ENCODE results near the gene MIB1.

MIB1 gene

GRCh38 chr18:21858544-21858943, 118.0 kb downstream of the MIB1 start:
- POLR2A ChIA-PET: no interaction called here
- H3K4me3 ChIP-seq (ENCODE audit: control insufficient read depth in 1 of 7, extremely low read depth in 1 of 7, insufficient read depth in 4 of 7, low read depth in 2 of 7, low read length in 6 of 7): no peak overlapping the region
- H3K9me3 ChIP-seq (ENCODE audit: control extremely low read depth in 1 of 5, control insufficient read depth in 4 of 5, insufficient read depth in 2 of 5, low read depth in 1 of 5, low read length in 4 of 5): peaks cover 0 to 3% (median 0%) of the 10 kb centered on the region in 5 experiments
- H3K27me3 ChIP-seq (replicated peaks in 2 of 5; ENCODE audit: control insufficient read depth in 4 of 5, insufficient read depth in 5 of 5, low read length in 4 of 5): no peaks in the 10 kb centered on the region
- peaks cover 16 to 51% (median 35%) of the 10 kb centered on the region in 4 experiments for H3K36me3 ChIP-seq (ENCODE audit: control insufficient read depth in 4 of 4, insufficient read depth in 4 of 4, low read length in 3 of 4)
- no peak for DNase-seq
- no CpG with 5 or more reads among the region's 1 CpG for WGBS (ENCODE audit: insufficient coverage)
- peaks cover 0 to 1% (median under 1%) of the 10 kb centered on the region in 4 experiments for H3K4me1 ChIP-seq (ENCODE audit: control extremely low read depth in 1 of 4, control insufficient read depth in 4 of 4, insufficient read depth in 4 of 4, low read length in 3 of 4)
- no peak overlapping the region for H3K27ac ChIP-seq (ENCODE audit: insufficient read depth in 1 of 2, low read depth in 1 of 2, low read length in 2 of 2, poor library complexity in 1 of 2, severe bottlenecking in 2 of 2)
- CTCF ChIA-PET: no interaction called here

- DNase-seq: peak; percentile 9 to 66 (median 34)
- CTCF ChIA-PET: no interaction called here
- 66% methylated on average over 5 of the region's 5 CpGs for WGBS (ENCODE audit: insufficient coverage)
- Histone ChIP-seq H3K27me3 (replicated peaks in 2 of 5; ENCODE audit: control insufficient read depth in 4 of 5, insufficient read depth in 5 of 5, low read length in 4 of 5) (no peaks in the 10 kb centered on the region), H3K4me3 (ENCODE audit: control insufficient read depth in 1 of 7, extremely low read depth in 1 of 7, insufficient read depth in 4 of 7, low read depth in 2 of 7, low read length in 6 of 7) (no peak overlapping the region), H3K27ac (ENCODE audit: insufficient read depth in 1 of 2, low read depth in 1 of 2, low read length in 2 of 2, poor library complexity in 1 of 2, severe bottlenecking in 2 of 2) (no peak overlapping the region), H3K36me3 (ENCODE audit: control insufficient read depth in 4 of 4, insufficient read depth in 4 of 4, low read length in 3 of 4) (peaks cover 9 to 40% (median 21%) of the 10 kb centered on the region in 4 experiments), H3K4me1 (ENCODE audit: control extremely low read depth in 1 of 4, control insufficient read depth in 4 of 4, insufficient read depth in 4 of 4, low read length in 3 of 4) (peaks cover 0 to 7% (median 0%) of the 10 kb centered on the region in 4 experiments), H3K9me3 (ENCODE audit: control extremely low read depth in 1 of 5, control insufficient read depth in 4 of 5, insufficient read depth in 2 of 5, low read depth in 1 of 5, low read length in 4 of 5) (peaks cover 0 to 3% (median 0%) of the 10 kb centered on the region in 5 experiments)
- POLR2A ChIA-PET: no interaction called here
Observed at GRCh38 chr18:21864386-21864785, 123.8 kb downstream of the MIB1 start.

GRCh38 chr18:21865043-21865442, 124.5 kb downstream of the MIB1 start:
- ChIA-PET CTCF (no interaction called here), POLR2A (no interaction called here)
- peak in 1 of 3 donors; percentile 6 for DNase-seq

GRCh38 chr18:21868770-21869169, 128.2 kb downstream of the MIB1 start:
- Histone ChIP-seq H3K27me3 (replicated peaks in 2 of 5; ENCODE audit: control insufficient read depth in 4 of 5, insufficient read depth in 5 of 5, low read length in 4 of 5) (no peaks in the 10 kb centered on the region), H3K9me3 (ENCODE audit: control extremely low read depth in 1 of 5, control insufficient read depth in 4 of 5, insufficient read depth in 2 of 5, low read depth in 1 of 5, low read length in 4 of 5) (no peaks in the 10 kb centered on the region), H3K27ac (ENCODE audit: insufficient read depth in 1 of 2, low read depth in 1 of 2, low read length in 2 of 2, poor library complexity in 1 of 2, severe bottlenecking in 2 of 2) (no peak overlapping the region), H3K36me3 (ENCODE audit: control insufficient read depth in 4 of 4, insufficient read depth in 4 of 4, low read length in 3 of 4) (peaks cover 3 to 11% (median 7%) of the 10 kb centered on the region in 4 experiments), H3K4me1 (ENCODE audit: control extremely low read depth in 1 of 4, control insufficient read depth in 4 of 4, insufficient read depth in 4 of 4, low read length in 3 of 4) (peaks cover 0 to 7% (median 0%) of the 10 kb centered on the region in 4 experiments), H3K4me3 (ENCODE audit: control insufficient read depth in 1 of 7, extremely low read depth in 1 of 7, insufficient read depth in 4 of 7, low read depth in 2 of 7, low read length in 6 of 7) (no peak overlapping the region)
- POLR2A ChIA-PET: no interaction called here
- no CpG with 5 or more reads among the region's 4 CpGs for WGBS (ENCODE audit: insufficient coverage)
- DNase-seq: no peak
- CTCF ChIA-PET: no interaction called here

More at GRCh38 chr18:21865043-21865442, 124.5 kb downstream of the MIB1 start:
- WGBS (ENCODE audit: insufficient coverage): 80% methylated on average over 1 of the region's 2 CpGs
- Histone ChIP-seq H3K27me3 (replicated peaks in 2 of 5; ENCODE audit: control insufficient read depth in 4 of 5, insufficient read depth in 5 of 5, low read length in 4 of 5) (no peaks in the 10 kb centered on the region), H3K27ac (ENCODE audit: insufficient read depth in 1 of 2, low read depth in 1 of 2, low read length in 2 of 2, poor library complexity in 1 of 2, severe bottlenecking in 2 of 2) (no peak overlapping the region), H3K4me1 (ENCODE audit: control extremely low read depth in 1 of 4, control insufficient read depth in 4 of 4, insufficient read depth in 4 of 4, low read length in 3 of 4) (peaks cover 0 to 7% (median 0%) of the 10 kb centered on the region in 4 experiments), H3K36me3 (ENCODE audit: control insufficient read depth in 4 of 4, insufficient read depth in 4 of 4, low read length in 3 of 4) (peaks cover 9 to 40% (median 21%) of the 10 kb centered on the region in 4 experiments), H3K9me3 (ENCODE audit: control extremely low read depth in 1 of 5, control insufficient read depth in 4 of 5, insufficient read depth in 2 of 5, low read depth in 1 of 5, low read length in 4 of 5) (peaks cover 0 to 3% (median 0%) of the 10 kb centered on the region in 5 experiments), H3K4me3 (ENCODE audit: control insufficient read depth in 1 of 7, extremely low read depth in 1 of 7, insufficient read depth in 4 of 7, low read depth in 2 of 7, low read length in 6 of 7) (no peak overlapping the region)

GRCh38 chr18:21889570-21889969, 149.0 kb downstream of the MIB1 start:
- POLR2A ChIA-PET: no interaction called here
- no peak for DNase-seq
- no peak overlapping the region for H3K27ac ChIP-seq (ENCODE audit: insufficient read depth in 1 of 2, low read depth in 1 of 2, low read length in 2 of 2, poor library complexity in 1 of 2, severe bottlenecking in 2 of 2)
- peaks cover 0 to 3% (median 0%) of the 10 kb centered on the region in 5 experiments for H3K9me3 ChIP-seq (ENCODE audit: control extremely low read depth in 1 of 5, control insufficient read depth in 4 of 5, insufficient read depth in 2 of 5, low read depth in 1 of 5, low read length in 4 of 5)
- 82% methylated on average over 1 of the region's 1 CpG for WGBS (ENCODE audit: insufficient coverage)
- no peaks in the 10 kb centered on the region for H3K36me3 ChIP-seq (ENCODE audit: control insufficient read depth in 4 of 4, insufficient read depth in 4 of 4, low read length in 3 of 4)
- no peaks in the 10 kb centered on the region for H3K4me1 ChIP-seq (ENCODE audit: control extremely low read depth in 1 of 4, control insufficient read depth in 4 of 4, insufficient read depth in 4 of 4, low read length in 3 of 4)
- CTCF ChIA-PET: no interaction called here
- no peaks in the 10 kb centered on the region for H3K27me3 ChIP-seq (replicated peaks in 2 of 5; ENCODE audit: control insufficient read depth in 4 of 5, insufficient read depth in 5 of 5, low read length in 4 of 5)
- no peak overlapping the region for H3K4me3 ChIP-seq (ENCODE audit: control insufficient read depth in 1 of 7, extremely low read depth in 1 of 7, insufficient read depth in 4 of 7, low read depth in 2 of 7, low read length in 6 of 7)

- Histone ChIP-seq H3K4me1 (ENCODE audit: control extremely low read depth in 1 of 4, control insufficient read depth in 4 of 4, insufficient read depth in 4 of 4, low read length in 3 of 4) (peaks cover 0 to 4% (median 2%) of the 10 kb centered on the region in 4 experiments), H3K36me3 (ENCODE audit: control insufficient read depth in 4 of 4, insufficient read depth in 4 of 4, low read length in 3 of 4) (no peaks in the 10 kb centered on the region), H3K27ac (ENCODE audit: insufficient read depth in 1 of 2, low read depth in 1 of 2, low read length in 2 of 2, poor library complexity in 1 of 2, severe bottlenecking in 2 of 2) (no peak overlapping the region), H3K9me3 (ENCODE audit: control extremely low read depth in 1 of 5, control insufficient read depth in 4 of 5, insufficient read depth in 2 of 5, low read depth in 1 of 5, low read length in 4 of 5) (no peaks in the 10 kb centered on the region), H3K4me3 (ENCODE audit: control insufficient read depth in 1 of 7, extremely low read depth in 1 of 7, insufficient read depth in 4 of 7, low read depth in 2 of 7, low read length in 6 of 7) (no peak overlapping the region), H3K27me3 (replicated peaks in 2 of 5; ENCODE audit: control insufficient read depth in 4 of 5, insufficient read depth in 5 of 5, low read length in 4 of 5) (peaks cover 0 to 12% (median 6%) of the 10 kb centered on the region in 5 experiments)
- 93% methylated on average over 3 of the region's 5 CpGs for WGBS (ENCODE audit: insufficient coverage)
- no peak for DNase-seq
- ChIA-PET POLR2A (no interaction called here), CTCF (no interaction called here)
Observed at GRCh38 chr18:21894619-21895367, 154.2 kb downstream of the MIB1 start.

GRCh38 chr18:21896732-21897336, 156.2 kb downstream of the MIB1 start:
- H3K27ac ChIP-seq (ENCODE audit: insufficient read depth in 1 of 2, low read depth in 1 of 2, low read length in 2 of 2, poor library complexity in 1 of 2, severe bottlenecking in 2 of 2): no peak overlapping the region
- no peaks in the 10 kb centered on the region for H3K9me3 ChIP-seq (ENCODE audit: control extremely low read depth in 1 of 5, control insufficient read depth in 4 of 5, insufficient read depth in 2 of 5, low read depth in 1 of 5, low read length in 4 of 5)
- ChIA-PET CTCF (no interaction called here), POLR2A (no interaction called here)
- no peak for DNase-seq
- peaks cover 0 to 4% (median 2%) of the 10 kb centered on the region in 4 experiments for H3K4me1 ChIP-seq (ENCODE audit: control extremely low read depth in 1 of 4, control insufficient read depth in 4 of 4, insufficient read depth in 4 of 4, low read length in 3 of 4)
- 53% methylated on average over 13 of the region's 27 CpGs for WGBS (ENCODE audit: insufficient coverage)
- H3K4me3 ChIP-seq (ENCODE audit: control insufficient read depth in 1 of 7, extremely low read depth in 1 of 7, insufficient read depth in 4 of 7, low read depth in 2 of 7, low read length in 6 of 7): peak overlapping the region in 2 of 7 experiments; percentile 2 to 20
- H3K27me3 ChIP-seq (replicated peaks in 2 of 5; ENCODE audit: control insufficient read depth in 4 of 5, insufficient read depth in 5 of 5, low read length in 4 of 5): peaks cover 0 to 12% (median 6%) of the 10 kb centered on the region in 5 experiments
- no peaks in the 10 kb centered on the region for H3K36me3 ChIP-seq (ENCODE audit: control insufficient read depth in 4 of 4, insufficient read depth in 4 of 4, low read length in 3 of 4)
